ENCODE measurements around the gene RPL38.
A peak's percentile ranks its signal among the peaks of the same experiment; 100 is the strongest.

GRCh38 chr17:74177018-74177450, 26.4 kb upstream of the RPL38 start:
- TF ChIP-seq CTCF (IDR thresholded peaks at IDR 0.05) (peak in 1 of 3 experiments; percentile 3), POLR2AphosphoS5 (IDR thresholded peaks at IDR 0.05; ENCODE audit: insufficient read depth in 1 of 2, low read depth in 1 of 2) (no peak), POLR2A (IDR thresholded peaks at IDR 0.05) (no peak)
